Fibroblast of pulmonary artery (primary cell): ENCODE measurements around the gene RAB40A.

ENCODE experiments used
- DNase-seq: peaks from one replicate; pipeline ENCODE4 v3.0.0-alpha.2; 2010; ENCODE audit warnings: low read depth
- H3K4me3 ChIP-seq: replicated peaks from 2 replicates; pipeline ENCODE4 v1.5.1; 2011; ENCODE audit warnings: low read depth, mild to moderate bottlenecking, control low read depth, low read length, moderate library complexity
- CTCF ChIP-seq: IDR thresholded peaks from 2 replicates; pipeline ENCODE4 v1.5.1; 2011; ENCODE audit warnings: mild to moderate bottlenecking, control low read depth, low read length, inconsistent platforms; ENCODE audit errors: missing control alignments

The RAB40A gene

GRCh38 chrX:103530545-103530944 lies 11.3 kb upstream of the RAB40A start:
- DNase-seq = no peak
- no peak overlapping the region for H3K4me3 ChIP-seq
- no peak for TF ChIP-seq CTCF

GRCh38 chrX:103529550-103529949 lies 10.3 kb upstream of the RAB40A start:
- no peak overlapping the region for H3K4me3 ChIP-seq
- TF ChIP-seq CTCF = no peak
- DNase-seq = no peak

GRCh38 chrX:103524747-103525146 lies 5.5 kb upstream of the RAB40A start:
- no peak overlapping the region for H3K4me3 ChIP-seq
- no peak for TF ChIP-seq CTCF
- no peak for DNase-seq

- no peak overlapping the region for H3K4me3 ChIP-seq
- DNase-seq = no peak
- TF ChIP-seq CTCF = no peak
These were observed 4.3 kb upstream of the RAB40A start for GRCh38 chrX:103523605-103524004.

GRCh38 chrX:103520386-103520785 lies 1.1 kb upstream of the RAB40A start:
- DNase-seq = peak; percentile 75
- no peak overlapping the region for H3K4me3 ChIP-seq
- TF ChIP-seq CTCF = no peak

- no peak overlapping the region for H3K4me3 ChIP-seq
- TF ChIP-seq CTCF = no peak
- DNase-seq = peak; percentile 59
These were observed 718 bp downstream of the RAB40A start for GRCh38 chrX:103518571-103518970.

- DNase-seq = peak; percentile 74
- no peak for TF ChIP-seq CTCF
- peak overlapping the region; percentile 14 for H3K4me3 ChIP-seq
These were observed 2.0 kb downstream of the RAB40A start for GRCh38 chrX:103517246-103517645.
